DOHH2 (cell line): ENCODE data around the gene TMC8.
"Not testable (repeated sequence)": the region's sequence is repeated elsewhere in the genome, so short reads cannot be mapped to it uniquely, and the experiment has no call there.

Experiments
- H3F3A ChIP-seq: fragments of 200-600 bp; sonication (generic), shearing (Covaris generic); 2 replicates; pipeline ENCODE4 v1.6.0; 2016; ENCODE audit warnings: antibody characterized with exemption, mild to moderate bottlenecking; ENCODE audit not compliant: control insufficient read depth, insufficient read depth
- H3K27ac ChIP-seq: fragments of 200-600 bp; sonication (generic); 2 replicates; pipeline ENCODE4 v1.5.1; 2014; ENCODE audit warnings: low read depth, mild to moderate bottlenecking, low read length, moderate library complexity
- H3K27me3 ChIP-seq: fragments of 200-600 bp; sonication (generic); 2 replicates; pipeline ENCODE4 v1.6.1; 2014; ENCODE audit warnings: mild to moderate bottlenecking, low read length, mixed read lengths; ENCODE audit not compliant: control insufficient read depth
- H3K36me3 ChIP-seq: fragments of 200-600 bp; sonication (generic); 2 replicates; pipeline ENCODE4 v1.6.1; 2014; ENCODE audit warnings: mild to moderate bottlenecking, low read length, moderate library complexity, mixed read lengths; ENCODE audit not compliant: control insufficient read depth
- H3K4me1 ChIP-seq: fragments of 200-600 bp; sonication (generic); 2 replicates; pipeline ENCODE4 v1.6.1; 2014; ENCODE audit warnings: mild to moderate bottlenecking, low read length, mixed read lengths; ENCODE audit not compliant: control insufficient read depth
- H3K4me2 ChIP-seq: fragments of 200-600 bp; sonication (generic); 2 replicates; pipeline ENCODE4 v1.6.0; 2014; ENCODE audit warnings: mild to moderate bottlenecking, low read length, moderate library complexity
- H3K4me3 ChIP-seq: fragments of 200-600 bp; sonication (generic); 2 replicates; pipeline ENCODE4 v1.5.1; 2014; ENCODE audit warnings: mild to moderate bottlenecking, low read length, mixed read lengths
- H3K79me2 ChIP-seq: fragments of 200-600 bp; sonication (generic); 2 replicates; pipeline ENCODE4 v1.6.1; 2014; ENCODE audit warnings: mild to moderate bottlenecking, low read length, mixed read lengths; ENCODE audit not compliant: control insufficient read depth
- H3K9me2 ChIP-seq: fragments of 200-600 bp; sonication (generic); replicated peaks from 2 replicates; pipeline ENCODE4 v1.6.1; 2014; ENCODE audit warnings: mild to moderate bottlenecking, low read length, mixed read lengths; ENCODE audit not compliant: control insufficient read depth
- H3K9me3 ChIP-seq: fragments of 200-600 bp; sonication (generic); 2 replicates; pipeline ENCODE4 v1.6.1; 2014; ENCODE audit warnings: antibody characterized with exemption, low read length, mixed read lengths; ENCODE audit not compliant: control insufficient read depth, insufficient read depth
- H4K20me1 ChIP-seq: fragments of 200-600 bp; sonication (generic); 2 replicates; pipeline ENCODE4 v1.6.0; 2014; ENCODE audit warnings: low read depth, mild to moderate bottlenecking, antibody characterized with exemption, low read length, moderate library complexity; ENCODE audit not compliant: control insufficient read depth, insufficient read depth
- CTCF ChIP-seq: fragments of 200-600 bp; sonication (generic); IDR thresholded peaks from one replicate; pipeline ENCODE4 v1.5.1; 2014; ENCODE audit warnings: antibody characterized with exemption, mild to moderate bottlenecking, low read depth, low read length; ENCODE audit not compliant: poor library complexity, severe bottlenecking
- EZH2phosphoT487 ChIP-seq: fragments of 200-600 bp; sonication (generic); IDR thresholded peaks from 2 replicates; pipeline ENCODE4 v1.6.1; 2017; ENCODE audit warnings: borderline replicate concordance, mild to moderate bottlenecking, antibody characterized with exemption, low read length, moderate library complexity, mixed read lengths

TMC8 gene

GRCh38 chr17:78138204-78139060 lies 7.9 kb downstream of the TMC8 start:
- H3K4me2 ChIP-seq = no peak overlapping the region

GRCh38 chr17:78139861-78140168 lies 9.2 kb downstream of the TMC8 start:
- H4K20me1 ChIP-seq, H3K9me3 ChIP-seq, H3K79me2 ChIP-seq, H3K27me3 ChIP-seq, H3K27ac ChIP-seq, H3K9me2 ChIP-seq, H3K4me2 ChIP-seq, H3K4me3 ChIP-seq: not testable (repeated sequence)
- Histone ChIP-seq H3F3A (peaks cover 13% of the 10 kb centered on the region), H3K36me3 (peaks cover 58% of the 10 kb centered on the region), H3K4me1 (peaks cover 48% of the 10 kb centered on the region)

More at GRCh38 chr17:78138204-78139060, 7.9 kb downstream of the TMC8 start:
- H4K20me1 ChIP-seq = peaks cover 3% of the 10 kb centered on the region; the same call in 1 of the 2 replicates
- peaks cover 72% of the 10 kb centered on the region for H3K36me3 ChIP-seq
- peaks cover 51% of the 10 kb centered on the region for H3K4me1 ChIP-seq
- no peak for TF ChIP-seq EZH2phosphoT487
- no peak for TF ChIP-seq CTCF
- no peak overlapping the region for H3K4me3 ChIP-seq
- H3K9me2 ChIP-seq = no peaks in the 10 kb centered on the region
- peaks cover 13% of the 10 kb centered on the region for H3F3A ChIP-seq
- H3K27me3 ChIP-seq = no peaks in the 10 kb centered on the region
- no peaks in the 10 kb centered on the region for H3K9me3 ChIP-seq
- no peak overlapping the region for H3K27ac ChIP-seq
- H3K79me2 ChIP-seq = peaks cover 16% of the 10 kb centered on the region

- Histone ChIP-seq H3K9me3 (no peaks in the 10 kb centered on the region), H3K79me2 (no peaks in the 10 kb centered on the region), H3K27ac (no peak overlapping the region), H3K36me3 (peaks cover 52% of the 10 kb centered on the region), H4K20me1 (no peaks in the 10 kb centered on the region), H3K9me2 (no peaks in the 10 kb centered on the region), H3K4me3 (no peak overlapping the region), H3K4me1 (peaks cover 48% of the 10 kb centered on the region), H3K4me2 (peak overlapping the region; percentile 30; the same call in 1 of the 2 replicates), H3F3A (peaks cover 13% of the 10 kb centered on the region), H3K27me3 (no peaks in the 10 kb centered on the region)
- TF ChIP-seq CTCF (no peak), EZH2phosphoT487 (no peak)
Measured at GRCh38 chr17:78140169-78141051, 9.8 kb downstream of the TMC8 start.
